RPMI8226 (cell line): ENCODE measurements around the gene CTSL.

ENCODE experiments used
- DNase-seq: peaks from one replicate; pipeline ENCODE4 v3.0.0-alpha.2; 2015

CTSL gene

DNA sequence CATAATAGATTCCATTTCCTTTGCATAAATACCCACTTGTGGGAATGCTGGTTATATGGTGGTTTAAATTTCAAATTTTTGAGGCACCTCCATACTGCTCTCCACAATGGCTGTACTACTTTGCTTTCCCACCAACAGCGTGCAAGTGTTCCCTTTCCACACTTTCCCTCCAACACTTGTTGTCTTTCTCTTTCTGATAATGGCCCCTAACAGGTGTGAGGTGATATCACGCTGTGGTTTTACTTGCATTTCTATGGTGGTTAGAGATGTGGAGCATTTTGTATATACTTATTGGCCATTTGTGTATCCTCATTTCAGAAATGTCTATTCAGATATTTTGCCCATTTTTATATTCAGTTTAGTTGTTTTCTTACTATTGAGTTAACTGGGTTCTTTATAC lies 34.6 kb downstream of the CTSL start:
- no peak for DNase-seq

DNA sequence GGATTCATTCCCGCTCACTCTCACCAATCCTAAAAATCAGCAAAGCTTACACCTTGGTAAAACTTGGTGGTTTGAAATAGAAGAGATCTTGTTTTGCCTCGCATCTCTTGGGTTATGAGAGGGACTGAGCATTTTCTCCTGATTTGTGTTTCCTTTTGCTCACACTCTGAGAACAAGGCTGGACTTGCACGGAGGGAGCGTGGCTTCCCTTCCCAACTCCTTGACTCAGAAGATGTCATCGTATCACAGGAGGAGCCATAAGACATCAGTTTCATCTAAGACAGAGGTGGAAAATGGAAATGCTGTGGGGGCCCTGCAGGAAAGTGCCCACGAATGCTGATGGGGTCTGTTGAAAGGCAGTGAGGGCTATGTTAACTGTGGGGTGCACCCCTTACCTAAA lies 37.4 kb downstream of the CTSL start:
- no peak for DNase-seq

DNA sequence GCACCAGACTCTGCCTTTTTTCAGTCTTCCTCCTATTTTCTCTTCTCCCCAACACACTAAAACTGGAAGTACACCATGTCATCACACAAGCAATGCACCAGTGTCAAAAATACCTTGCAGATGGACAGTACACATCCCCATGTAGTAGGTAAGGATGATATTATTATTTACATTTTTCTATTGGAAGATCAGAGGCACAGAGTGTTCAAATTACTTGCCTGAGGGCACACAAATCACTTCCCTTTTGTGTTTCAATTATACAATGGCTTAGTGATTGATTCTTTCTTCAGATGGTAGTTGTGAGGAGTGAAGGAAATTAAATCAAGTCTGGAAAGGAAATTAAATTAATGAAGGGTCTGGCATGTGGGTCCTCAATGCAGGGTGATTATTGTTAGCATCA lies 39.6 kb downstream of the CTSL start:
- no peak for DNase-seq

DNA sequence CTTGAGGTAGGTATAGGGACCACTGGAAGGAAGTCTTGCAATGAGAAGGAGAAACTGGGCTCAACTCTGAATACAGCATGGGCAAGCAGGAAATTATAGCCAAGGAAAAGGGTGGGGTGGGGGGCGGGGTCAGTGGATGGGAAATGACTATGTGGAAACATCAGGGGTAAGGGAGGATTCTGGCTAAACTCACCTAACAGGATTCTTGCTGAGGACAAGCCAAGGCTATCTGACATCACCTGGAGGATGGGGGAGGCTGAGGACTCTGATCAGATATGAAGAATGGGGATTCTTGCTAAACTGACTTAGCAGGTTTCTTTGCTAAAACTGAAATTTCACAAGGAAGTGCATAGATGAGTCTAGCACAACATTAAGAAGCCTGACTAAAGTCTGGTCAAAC lies 40.8 kb downstream of the CTSL start:
- no peak for DNase-seq

DNA sequence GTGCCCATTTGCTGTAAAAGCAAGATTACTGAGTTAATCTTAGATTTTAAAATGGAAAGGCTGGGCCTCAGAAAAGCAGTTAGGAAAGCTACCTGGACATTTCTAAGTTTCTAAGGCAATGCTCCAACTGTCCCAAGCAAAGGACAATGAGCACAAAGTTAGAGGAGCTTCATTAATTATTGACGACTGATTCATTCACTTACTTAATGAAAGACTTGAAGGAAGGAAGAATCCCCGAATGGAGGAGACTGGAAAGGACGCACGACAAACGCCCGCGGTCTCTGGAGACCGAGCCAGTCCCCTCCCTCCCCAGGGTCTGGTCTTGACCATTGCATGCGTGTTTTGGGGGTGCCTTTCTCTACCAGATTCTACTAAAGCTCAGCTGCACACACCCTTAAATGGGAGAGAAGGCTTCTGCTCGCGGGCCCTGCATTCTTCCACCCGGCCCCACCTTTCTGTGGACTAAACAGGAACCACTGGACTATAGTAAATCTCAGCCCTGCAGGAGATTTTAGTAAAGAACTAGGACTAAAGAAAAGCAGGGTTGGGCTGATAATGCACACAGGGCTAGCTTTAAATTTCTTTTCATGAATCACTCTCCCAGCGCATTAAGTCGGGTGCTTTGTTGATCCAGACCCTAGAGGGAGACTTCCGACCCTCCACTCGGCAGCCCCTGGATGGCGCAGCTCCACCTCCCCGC lies 44.8 kb downstream of the CTSL start:
- DNase-seq, result no peak

DNA sequence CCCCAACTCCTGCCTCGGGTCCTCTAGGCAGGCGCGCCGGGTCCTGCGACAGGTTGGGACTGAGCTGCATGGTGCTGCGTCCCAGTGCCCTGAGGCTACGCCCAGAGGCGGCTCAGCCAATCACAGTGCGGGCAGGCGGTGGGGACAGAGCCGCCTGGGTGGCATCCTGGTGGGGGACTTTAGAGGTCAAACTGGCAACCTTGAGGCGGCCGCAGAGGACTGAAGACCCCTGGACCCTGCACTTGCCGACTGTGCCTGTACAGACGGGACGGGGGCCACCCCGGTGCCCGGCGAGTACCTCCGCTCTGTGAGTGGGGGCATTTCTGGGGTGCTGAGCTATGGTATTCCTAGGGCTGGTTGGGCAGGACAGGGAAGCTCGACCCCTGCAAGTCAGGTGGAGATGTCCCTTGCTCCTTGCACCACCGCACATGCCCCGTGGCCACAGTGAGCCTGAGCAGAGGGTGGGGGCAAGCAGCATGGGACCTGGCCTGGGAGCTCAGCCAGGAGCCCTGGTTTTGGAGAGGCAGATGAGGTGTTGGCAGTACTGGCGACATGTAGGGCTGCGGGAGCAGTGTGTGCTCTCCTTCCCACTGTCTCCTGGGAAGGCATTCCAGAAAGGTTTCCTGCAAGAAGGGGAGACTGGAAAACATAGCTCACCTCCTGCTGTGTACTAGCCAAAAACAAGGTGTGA lies 45.5 kb downstream of the CTSL start:
- DNase-seq, result no peak

DNA sequence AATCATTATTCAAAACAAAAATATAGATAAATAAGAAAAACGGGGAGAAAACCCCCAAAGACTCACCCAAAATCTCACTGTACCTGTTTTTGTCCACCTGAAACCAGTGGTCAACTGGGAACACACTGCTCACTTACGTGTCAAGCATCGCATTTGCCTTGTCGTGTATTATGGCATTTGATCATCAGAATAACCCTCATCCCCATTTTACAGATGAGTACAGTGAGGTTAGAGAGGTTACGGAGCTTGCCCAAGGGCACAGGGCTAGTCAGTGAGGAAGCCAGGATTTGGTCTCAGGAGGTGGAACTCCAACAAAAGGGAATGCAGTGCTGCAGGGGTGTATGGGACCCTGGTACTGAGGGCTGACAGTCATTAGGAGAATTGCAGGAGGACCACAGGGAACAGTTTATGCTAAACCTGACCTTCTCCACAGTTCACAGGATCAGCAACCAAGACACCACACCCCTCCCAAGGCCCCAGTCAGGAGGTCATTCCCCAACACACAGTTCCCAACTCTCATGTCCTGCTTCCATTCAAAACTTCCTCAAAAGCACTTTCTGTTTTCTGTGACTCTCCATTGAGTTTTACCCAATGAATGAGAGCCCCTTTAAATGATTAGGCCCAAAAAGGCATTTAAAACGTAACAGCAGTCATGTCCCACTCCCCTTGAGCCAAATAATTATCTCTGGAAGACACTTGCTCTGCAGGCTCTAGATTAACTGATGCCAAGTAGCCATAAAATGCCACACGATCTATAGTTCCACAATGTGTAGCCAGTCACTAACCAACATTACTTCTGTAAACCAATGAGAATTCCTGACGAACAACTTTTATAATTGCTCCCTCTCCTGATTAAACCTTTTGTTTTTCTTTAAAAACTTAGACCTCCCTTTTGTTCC lies 50.8 kb downstream of the CTSL start:
- DNase-seq, result no peak

DNA sequence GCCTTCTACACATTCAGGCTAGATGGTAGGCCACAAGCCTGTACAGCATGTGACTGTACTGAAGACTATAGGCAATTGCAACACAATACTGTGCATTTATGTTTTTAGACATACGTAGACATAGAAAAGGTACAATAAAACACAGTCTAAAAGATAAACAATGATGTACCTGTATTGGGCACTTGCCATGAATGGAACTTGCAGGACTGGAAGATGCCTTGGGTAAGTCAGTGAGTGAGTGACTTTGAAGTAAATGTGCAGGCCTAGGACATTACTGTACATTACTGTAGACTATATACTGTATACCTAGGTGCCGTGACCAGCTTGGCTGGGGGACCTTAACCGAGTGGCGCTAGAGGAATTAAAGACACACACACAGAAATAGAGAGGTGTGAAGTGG lies 53.1 kb downstream of the CTSL start:
- DNase-seq, result no peak
